ENCODE data around the gene AFP. TPM values are rescaled to one million over a fixed set of nuclear protein-coding genes. Genes with fewer than 3 reads are reported as not detected.

The AFP gene
- total and polyA plus RNA-seq, 11 donors, result not detected

GRCh38 chr4:73418677-73419076, 17.3 kb upstream of the AFP start:
- no peaks in the 10 kb centered on the region for H3K27me3 ChIP-seq
- ATAC-seq, result no peak
- intact Hi-C loops (cut with DNase I), result no loop called here
- no peak for DNase-seq
- H3K4me3 ChIP-seq, result no peak overlapping the region
- TF ChIP-seq CTCF (IDR thresholded peaks at IDR 0.05) (no peak), POLR2A (IDR thresholded peaks at IDR 0.05) (no peak)
- no peak overlapping the region for H3K27ac ChIP-seq
- no peaks in the 10 kb centered on the region for H3K4me1 ChIP-seq
- 55 to 58% (median 58%) methylated on average over 1 of the region's 1 CpG for WGBS, 4 donors
- no peaks in the 10 kb centered on the region for H3K9me3 ChIP-seq
- H3K36me3 ChIP-seq, result no peaks in the 10 kb centered on the region

GRCh38 chr4:73419106-73420038, 16.6 kb upstream of the AFP start:
- H3K4me3 ChIP-seq, result no peak overlapping the region
- H3K27me3 ChIP-seq, result no peaks in the 10 kb centered on the region
- no peak overlapping the region for H3K27ac ChIP-seq
- no peak for ATAC-seq
- WGBS, 4 donors, result 69 to 74% (median 70%) methylated on average over 7 of the region's 7 CpGs
- no peak for DNase-seq
- H3K36me3 ChIP-seq, result no peaks in the 10 kb centered on the region
- H3K4me1 ChIP-seq, result no peaks in the 10 kb centered on the region
- H3K9me3 ChIP-seq, result no peaks in the 10 kb centered on the region
- no peak for TF ChIP-seq CTCF (IDR thresholded peaks at IDR 0.05)
- TF ChIP-seq POLR2A (IDR thresholded peaks at IDR 0.05), result no peak
- intact Hi-C loops (cut with DNase I), result no loop called here

GRCh38 chr4:73420615-73421014, 15.4 kb upstream of the AFP start:
- ATAC-seq (no peak), DNase-seq (no peak)
- Histone ChIP-seq H3K4me1 (no peaks in the 10 kb centered on the region), H3K27me3 (peaks cover 0 to 2% (median 0%) of the 10 kb centered on the region in 9 donors), H3K9me3 (no peaks in the 10 kb centered on the region), H3K4me3 (no peak overlapping the region), H3K27ac (no peak overlapping the region), H3K36me3 (no peaks in the 10 kb centered on the region)
- TF ChIP-seq POLR2A (IDR thresholded peaks at IDR 0.05), result no peak
- no peak for TF ChIP-seq CTCF (IDR thresholded peaks at IDR 0.05)
- 79 to 93% (median 88%) methylated on average over 2 of the region's 2 CpGs for WGBS, 4 donors
- intact Hi-C loops (cut with DNase I), result no loop called here

GRCh38 chr4:73421708-73422457, 14.1 kb upstream of the AFP start:
- Histone ChIP-seq H3K4me3 (no peak overlapping the region), H3K27ac (no peak overlapping the region), H3K4me1 (no peaks in the 10 kb centered on the region), H3K9me3 (no peaks in the 10 kb centered on the region), H3K36me3 (no peaks in the 10 kb centered on the region), H3K27me3 (peaks cover 0 to 4% (median 0%) of the 10 kb centered on the region in 9 donors)
- intact Hi-C loops (cut with DNase I), result no loop called here
- TF ChIP-seq POLR2A (IDR thresholded peaks at IDR 0.05) (no peak), CTCF (IDR thresholded peaks at IDR 0.05) (no peak)
- DNase-seq, result no peak
- no peak for ATAC-seq
